Activated T-cell treated with anti-CD3 and anti-CD28 coated beads, Interleukin-2, amount 50 U/mL, for 72 hours (primary cell): Measurements from ENCODE around the gene C22orf39. TPM values are rescaled to one million over a fixed set of nuclear protein-coding genes. Genes with fewer than 3 reads are reported as not detected.
"Not testable (repeated sequence)": the region's sequence is repeated elsewhere in the genome, so short reads cannot be mapped to it uniquely, and the experiment has no call there.

Experiments
- ATAC-seq, 2 donors: fragments of 150-1000 bp; cut with Tn5 transposase; replicated peaks in 1 of 2; 2 replicates each; pipeline ENCODE4 v1.10.0; 2021; ENCODE audit warnings: moderate library complexity in 2 of 2, mild to moderate bottlenecking in 1 of 2
- DNase-seq, 2 donors: peaks; one replicate each; pipeline ENCODE4 v3.0.0; 2021 to 2022; ENCODE audit warnings: mixed read lengths in 1 of 2
- H3K27ac Mint-ChIP-seq: one replicate; pipeline ENCODE4 v1.8.0; 2022; ENCODE audit warnings: mild to moderate bottlenecking, moderate library complexity, mixed read lengths
- H3K27me3 Mint-ChIP-seq: one replicate; pipeline ENCODE4 v1.8.0; 2022; ENCODE audit warnings: low read depth, mixed read lengths
- H3K36me3 Mint-ChIP-seq, 2 donors: one replicate each; pipeline ENCODE4 v1.8.0; 2022; ENCODE audit warnings: mixed read lengths in 2 of 2, mild to moderate bottlenecking in 1 of 2; ENCODE audit not compliant: insufficient read depth in 2 of 2
- H3K4me1 Mint-ChIP-seq: one replicate; pipeline ENCODE4 v1.8.0; 2022; ENCODE audit warnings: low read depth, mixed read lengths
- H3K4me3 Mint-ChIP-seq, 2 donors: one replicate each; pipeline ENCODE4 v1.8.0; 2022; ENCODE audit warnings: mild to moderate bottlenecking in 2 of 2, mixed read lengths in 2 of 2, moderate library complexity in 2 of 2
- H3K9me3 Mint-ChIP-seq, 2 donors: one replicate each; pipeline ENCODE4 v1.8.0; 2022; ENCODE audit warnings: mixed read lengths in 2 of 2
- total RNA-seq, 2 donors: library from RNA; stranded (reverse); gene quantifications; one replicate each; pipeline ENCODE4 v1.2.3, GENCODE V29; 2022

Gene C22orf39
- total RNA-seq, 2 donors from 2014 or later, result 34.3 to 40.6 TPM

- ATAC-seq, result no peak
- Mint-ChIP-seq H3K4me1 (peaks cover 9% of the 10 kb centered on the region), H3K4me3 (no peak overlapping the region), H3K36me3 (peaks cover 5 to 16% of the 10 kb centered on the region in 2 donors), H3K9me3 (no peaks in the 10 kb centered on the region), H3K27me3 (no peaks in the 10 kb centered on the region), H3K27ac (peak overlapping the region; percentile 3)
- DNase-seq, result no peak
Measured at GRCh38 chr22:19455585-19456370, 8.3 kb upstream of the C22orf39 start.

GRCh38 chr22:19455033-19455432 is 7.5 kb upstream of the C22orf39 start:
- DNase-seq (no peak), ATAC-seq (no peak)
- Mint-ChIP-seq H3K27ac (peak overlapping the region; percentile 58), H3K36me3 (peaks cover 5 to 16% of the 10 kb centered on the region in 2 donors), H3K4me3 (no peak overlapping the region), H3K27me3 (no peaks in the 10 kb centered on the region), H3K9me3 (no peaks in the 10 kb centered on the region), H3K4me1 (peaks cover 9% of the 10 kb centered on the region)

- H3K36me3 Mint-ChIP-seq, result peaks cover 5 to 16% of the 10 kb centered on the region in 2 donors
- ATAC-seq (no peak), DNase-seq (no peak)
- H3K27me3 Mint-ChIP-seq, result no peaks in the 10 kb centered on the region
- H3K9me3 Mint-ChIP-seq, result no peaks in the 10 kb centered on the region
- peaks cover 15% of the 10 kb centered on the region for H3K4me1 Mint-ChIP-seq
- no peak overlapping the region for H3K4me3 Mint-ChIP-seq
- H3K27ac Mint-ChIP-seq, result no peak overlapping the region
Measured at GRCh38 chr22:19454156-19454555, 6.6 kb upstream of the C22orf39 start.

GRCh38 chr22:19453718-19454117 is 6.2 kb upstream of the C22orf39 start:
- DNase-seq, result no peak
- H3K27me3 Mint-ChIP-seq, result no peaks in the 10 kb centered on the region
- ATAC-seq, result no peak
- no peak overlapping the region for H3K27ac Mint-ChIP-seq
- H3K36me3 Mint-ChIP-seq, result peaks cover 5 to 16% of the 10 kb centered on the region in 2 donors
- H3K9me3 Mint-ChIP-seq, result no peaks in the 10 kb centered on the region
- H3K4me3 Mint-ChIP-seq, result no peak overlapping the region
- H3K4me1 Mint-ChIP-seq, result peaks cover 19% of the 10 kb centered on the region

GRCh38 chr22:19451570-19451969 is 4.1 kb upstream of the C22orf39 start:
- ATAC-seq, result no peak
- Mint-ChIP-seq H3K36me3 (peaks cover 11 to 16% of the 10 kb centered on the region in 2 donors), H3K4me3 (no peak overlapping the region), H3K4me1 (peaks cover 33% of the 10 kb centered on the region), H3K27ac (peak overlapping the region; percentile 20), H3K27me3 (no peaks in the 10 kb centered on the region), H3K9me3 (no peaks in the 10 kb centered on the region)
- DNase-seq, result no peak

GRCh38 chr22:19450363-19451175 is 3.1 kb upstream of the C22orf39 start:
- Mint-ChIP-seq H3K27me3 (no peaks in the 10 kb centered on the region), H3K4me3 (no peak overlapping the region), H3K27ac (peak overlapping the region; percentile 95), H3K36me3 (peaks cover 11 to 18% of the 10 kb centered on the region in 2 donors), H3K9me3 (no peaks in the 10 kb centered on the region), H3K4me1 (peaks cover 41% of the 10 kb centered on the region)
- ATAC-seq (no peak), DNase-seq (no peak)

GRCh38 chr22:19449422-19449767 is 1.9 kb upstream of the C22orf39 start:
- Mint-ChIP-seq H3K4me3 (peak overlapping the region; percentile 94 to 97), H3K36me3 (peaks cover 8 to 13% of the 10 kb centered on the region in 2 donors)
- ATAC-seq, result no peak

GRCh38 chr22:19448739-19449421 is 1.4 kb upstream of the C22orf39 start:
- ATAC-seq (peak; percentile 79 to 80), DNase-seq (peak; percentile 80 to 83)
- H3K4me1 Mint-ChIP-seq, result peaks cover 51% of the 10 kb centered on the region
- peak overlapping the region; percentile 95 for H3K27ac Mint-ChIP-seq
- H3K27me3 Mint-ChIP-seq, result no peaks in the 10 kb centered on the region
- H3K36me3 Mint-ChIP-seq, result peaks cover 6 to 13% of the 10 kb centered on the region in 2 donors
- H3K9me3 Mint-ChIP-seq, result no peaks in the 10 kb centered on the region
- peak overlapping the region; percentile 94 to 97 for H3K4me3 Mint-ChIP-seq

More at GRCh38 chr22:19449422-19449767, 1.9 kb upstream of the C22orf39 start:
- H3K27me3 Mint-ChIP-seq, result no peaks in the 10 kb centered on the region
- peak overlapping the region; percentile 95 for H3K27ac Mint-ChIP-seq
- no peaks in the 10 kb centered on the region for H3K9me3 Mint-ChIP-seq
- peaks cover 50% of the 10 kb centered on the region for H3K4me1 Mint-ChIP-seq
- no peak for DNase-seq

GRCh38 chr22:19448076-19448607 is 631 bp upstream of the C22orf39 start:
- peak; percentile 16 to 19 for ATAC-seq
- Mint-ChIP-seq H3K4me1 (peaks cover 55% of the 10 kb centered on the region), H3K27me3 (no peaks in the 10 kb centered on the region), H3K9me3 (no peaks in the 10 kb centered on the region), H3K36me3 (peaks cover 6 to 10% of the 10 kb centered on the region in 2 donors), H3K27ac (peak overlapping the region; percentile 90), H3K4me3 (peak overlapping the region; percentile 94 to 97)
- peak; percentile 18 to 29 for DNase-seq

- H3K36me3 Mint-ChIP-seq, result peaks cover 6 to 9% of the 10 kb centered on the region in 2 donors
- no peaks in the 10 kb centered on the region for H3K9me3 Mint-ChIP-seq
- H3K27me3 Mint-ChIP-seq, result no peaks in the 10 kb centered on the region
- ATAC-seq (no peak), DNase-seq (no peak)
- peaks cover 58% of the 10 kb centered on the region for H3K4me1 Mint-ChIP-seq
- peak overlapping the region; percentile 84 for H3K27ac Mint-ChIP-seq
- peak overlapping the region; percentile 94 to 97 for H3K4me3 Mint-ChIP-seq
Measured at GRCh38 chr22:19446603-19447329, 745 bp downstream of the C22orf39 start.

GRCh38 chr22:19445279-19445982 is 2.1 kb downstream of the C22orf39 start:
- not testable (repeated sequence) for DNase-seq, ATAC-seq, H3K36me3 Mint-ChIP-seq, H3K27me3 Mint-ChIP-seq, H3K9me3 Mint-ChIP-seq
- Mint-ChIP-seq H3K27ac (peak overlapping the region; percentile 91), H3K4me3 (peak overlapping the region in 1 of 2 donors; percentile 9), H3K4me1 (peaks cover 55% of the 10 kb centered on the region)
